ENCODE data around the gene POLR1A. TPM values are rescaled to one million over a fixed set of nuclear protein-coding genes. Genes with fewer than 3 reads are reported as not detected.

POLR1A gene
- total and polyA plus RNA-seq, 2 experiments from 2014 or later = 6.3 to 19.0 TPM

DNA sequence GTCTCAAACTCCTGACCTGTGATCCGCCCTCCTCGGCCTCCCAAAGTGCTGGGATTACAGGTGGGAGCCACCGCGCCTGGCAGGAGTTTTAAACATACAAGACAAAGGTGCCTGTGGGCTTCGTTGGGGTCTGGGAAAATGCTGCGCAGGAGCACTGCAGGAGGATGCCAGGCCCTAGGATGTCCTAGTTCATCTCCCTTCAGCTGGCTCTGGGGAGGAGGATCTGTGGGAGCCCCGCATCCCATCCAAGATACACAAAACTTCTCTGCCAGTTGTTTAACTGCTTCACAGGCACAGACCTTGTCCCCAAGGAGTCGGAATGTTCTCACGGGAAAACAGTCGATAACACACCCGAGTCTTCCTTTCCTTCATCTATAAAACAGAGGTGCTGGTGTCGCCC lies 89.1 kb downstream of the POLR1A start:
- TF ChIP-seq, protein P1, sequence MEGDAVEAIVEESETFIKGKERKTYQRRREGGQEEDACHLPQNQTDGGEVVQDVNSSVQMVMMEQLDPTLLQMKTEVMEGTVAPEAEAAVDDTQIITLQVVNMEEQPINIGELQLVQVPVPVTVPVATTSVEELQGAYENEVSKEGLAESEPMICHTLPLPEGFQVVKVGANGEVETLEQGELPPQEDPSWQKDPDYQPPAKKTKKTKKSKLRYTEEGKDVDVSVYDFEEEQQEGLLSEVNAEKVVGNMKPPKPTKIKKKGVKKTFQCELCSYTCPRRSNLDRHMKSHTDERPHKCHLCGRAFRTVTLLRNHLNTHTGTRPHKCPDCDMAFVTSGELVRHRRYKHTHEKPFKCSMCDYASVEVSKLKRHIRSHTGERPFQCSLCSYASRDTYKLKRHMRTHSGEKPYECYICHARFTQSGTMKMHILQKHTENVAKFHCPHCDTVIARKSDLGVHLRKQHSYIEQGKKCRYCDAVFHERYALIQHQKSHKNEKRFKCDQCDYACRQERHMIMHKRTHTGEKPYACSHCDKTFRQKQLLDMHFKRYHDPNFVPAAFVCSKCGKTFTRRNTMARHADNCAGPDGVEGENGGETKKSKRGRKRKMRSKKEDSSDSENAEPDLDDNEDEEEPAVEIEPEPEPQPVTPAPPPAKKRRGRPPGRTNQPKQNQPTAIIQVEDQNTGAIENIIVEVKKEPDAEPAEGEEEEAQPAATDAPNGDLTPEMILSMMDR (IDR thresholded peaks at IDR 0.05; ENCODE audit: poor library complexity) = no peak
- TF ChIP-seq EZH2phosphoT487 (IDR thresholded peaks at IDR 0.05; ENCODE audit: low read depth, severe bottlenecking, unreplicated experiment) = no peak
- no peak for TF ChIP-seq EZH2 (IDR thresholded peaks at IDR 0.05; ENCODE audit: borderline replicate concordance)
- no peaks in the 10 kb centered on the region for H3K9me2 ChIP-seq (replicated peaks; ENCODE audit: insufficient read depth)

DNA sequence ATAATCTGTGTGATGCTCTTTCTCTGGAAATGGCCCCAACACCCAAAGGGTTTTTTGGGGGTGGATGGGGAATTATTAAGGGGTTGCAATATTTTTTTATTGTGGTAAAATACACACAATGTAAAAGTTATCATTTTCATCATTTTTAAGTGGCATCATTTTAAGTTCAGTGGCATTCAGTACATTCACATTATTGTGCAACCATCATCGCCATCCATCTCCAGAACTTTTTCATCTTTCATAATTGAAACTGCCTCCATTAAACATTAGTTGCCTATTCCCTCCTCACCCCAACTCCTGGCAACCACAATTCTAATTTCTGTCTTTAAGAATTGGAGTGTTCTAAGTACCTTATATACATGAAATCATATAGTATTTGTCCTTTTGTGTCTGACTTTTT lies 90.0 kb downstream of the POLR1A start:
- Histone ChIP-seq H4K20me1 (ENCODE audit: insufficient read depth, poor library complexity, severe bottlenecking) (no peaks in the 10 kb centered on the region), H3K27ac (no peak overlapping the region), H3K9me2 (replicated peaks; ENCODE audit: insufficient read depth) (no peaks in the 10 kb centered on the region), H2AFZ (no peak overlapping the region), H3K4me2 (no peak overlapping the region), H3K27me3 (no peaks in the 10 kb centered on the region), H3K4me1 (ENCODE audit: insufficient read depth) (peaks cover 4% of the 10 kb centered on the region), H3K4me3 (no peak overlapping the region), H3K79me2 (no peaks in the 10 kb centered on the region), H3K36me3 (replicated peaks; ENCODE audit: insufficient read depth, low read depth) (no peaks in the 10 kb centered on the region), H3K9me3 (ENCODE audit: low read depth) (no peaks in the 10 kb centered on the region)
- no peak for TF ChIP-seq EZH2 (IDR thresholded peaks at IDR 0.05; ENCODE audit: borderline replicate concordance)
- TF ChIP-seq, protein P1 (IDR thresholded peaks at IDR 0.05; ENCODE audit: poor library complexity) = no peak
- no peak for DNase-seq (ENCODE audit: low spot score)
- WGBS (ENCODE audit: low lambda C conversion rate, missing lambda C conversion rate) = 100% methylated on average over 1 of the region's 1 CpG

More for the DNA sequence above, 89.1 kb downstream of the POLR1A start:
- Histone ChIP-seq H3K4me1 (ENCODE audit: insufficient read depth) (peaks cover 3% of the 10 kb centered on the region), H2AFZ (no peak overlapping the region), H4K20me1 (ENCODE audit: insufficient read depth, poor library complexity, severe bottlenecking) (no peaks in the 10 kb centered on the region), H3K4me2 (no peak overlapping the region), H3K27me3 (no peaks in the 10 kb centered on the region), H3K79me2 (no peaks in the 10 kb centered on the region), H3K36me3 (replicated peaks; ENCODE audit: insufficient read depth, low read depth) (no peaks in the 10 kb centered on the region), H3K27ac (no peak overlapping the region), H3K4me3 (no peak overlapping the region), H3K9me3 (ENCODE audit: low read depth) (no peaks in the 10 kb centered on the region)
- WGBS (ENCODE audit: low lambda C conversion rate, missing lambda C conversion rate) = 94% methylated on average over 12 of the region's 12 CpGs
- no peak for DNase-seq (ENCODE audit: low spot score)

DNA sequence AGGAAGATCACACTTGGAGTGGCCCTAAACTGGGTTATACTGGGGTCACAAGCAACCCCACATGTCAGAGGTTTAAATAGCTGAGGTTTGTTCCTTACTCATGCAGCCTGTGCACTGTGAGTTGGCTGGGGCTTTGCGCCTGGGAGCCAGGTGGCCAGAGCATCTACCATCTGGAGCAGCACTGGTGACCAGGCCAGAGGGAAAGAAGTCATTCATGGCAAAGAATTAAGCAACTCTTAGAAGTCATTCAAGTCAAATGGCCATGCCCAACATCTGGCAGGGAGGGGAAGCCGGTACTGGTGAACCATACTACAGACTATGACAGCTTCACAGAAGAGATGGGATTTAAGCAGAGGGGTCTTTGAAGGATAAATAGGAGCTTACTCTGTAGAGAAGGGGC lies 90.7 kb downstream of the POLR1A start:
- H3K9me3 ChIP-seq (ENCODE audit: low read depth) = no peaks in the 10 kb centered on the region
- H2AFZ ChIP-seq = no peak overlapping the region
- H3K27me3 ChIP-seq = no peaks in the 10 kb centered on the region
- H4K20me1 ChIP-seq (ENCODE audit: insufficient read depth, poor library complexity, severe bottlenecking) = no peaks in the 10 kb centered on the region
- no peak overlapping the region for H3K4me2 ChIP-seq
- TF ChIP-seq, protein P1 (IDR thresholded peaks at IDR 0.05; ENCODE audit: poor library complexity) = no peak
- TF ChIP-seq EZH2 (IDR thresholded peaks at IDR 0.05; ENCODE audit: borderline replicate concordance) = no peak
- no peak for TF ChIP-seq EZH2phosphoT487 (IDR thresholded peaks at IDR 0.05; ENCODE audit: low read depth, severe bottlenecking, unreplicated experiment)
- H3K4me1 ChIP-seq (ENCODE audit: insufficient read depth) = peaks cover 4% of the 10 kb centered on the region
- no peak overlapping the region for H3K27ac ChIP-seq
- H3K4me3 ChIP-seq = no peak overlapping the region
- DNase-seq (ENCODE audit: low spot score) = no peak
- no peaks in the 10 kb centered on the region for H3K79me2 ChIP-seq
- H3K36me3 ChIP-seq (replicated peaks; ENCODE audit: insufficient read depth, low read depth) = no peaks in the 10 kb centered on the region
- WGBS (ENCODE audit: low lambda C conversion rate, missing lambda C conversion rate) = 95% methylated on average over 2 of the region's 2 CpGs
- no peaks in the 10 kb centered on the region for H3K9me2 ChIP-seq (replicated peaks; ENCODE audit: insufficient read depth)

DNA sequence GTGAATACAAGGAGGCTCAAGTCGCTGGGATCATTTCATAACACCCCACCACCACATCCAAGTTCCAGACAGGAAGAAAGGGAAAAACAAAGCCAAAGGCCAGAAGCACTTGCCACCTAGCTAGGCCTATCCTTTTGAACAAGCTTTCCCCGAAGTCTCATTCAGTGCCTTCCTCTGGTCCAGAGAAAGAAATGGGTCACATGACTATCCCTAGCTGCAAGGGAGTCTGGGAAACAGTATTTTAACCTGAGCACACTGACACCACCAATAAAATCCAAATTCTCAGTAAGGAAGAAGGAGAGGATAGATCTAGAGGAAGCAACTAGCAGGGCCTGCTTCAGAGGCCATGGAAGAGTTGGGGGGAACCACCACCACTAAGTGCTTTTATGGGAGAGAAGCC lies 91.2 kb downstream of the POLR1A start:
- WGBS (ENCODE audit: low lambda C conversion rate, missing lambda C conversion rate) = 84% methylated on average over 2 of the region's 2 CpGs
- Histone ChIP-seq H3K27me3 (no peaks in the 10 kb centered on the region), H4K20me1 (ENCODE audit: insufficient read depth, poor library complexity, severe bottlenecking) (no peaks in the 10 kb centered on the region), H3K79me2 (no peaks in the 10 kb centered on the region), H2AFZ (no peak overlapping the region), H3K4me1 (ENCODE audit: insufficient read depth) (peaks cover 4% of the 10 kb centered on the region), H3K4me3 (no peak overlapping the region), H3K9me2 (replicated peaks; ENCODE audit: insufficient read depth) (no peaks in the 10 kb centered on the region), H3K36me3 (replicated peaks; ENCODE audit: insufficient read depth, low read depth) (no peaks in the 10 kb centered on the region), H3K4me2 (no peak overlapping the region), H3K27ac (no peak overlapping the region), H3K9me3 (ENCODE audit: low read depth) (no peaks in the 10 kb centered on the region)
- no peak for DNase-seq (ENCODE audit: low spot score)
- TF ChIP-seq, protein P1 (IDR thresholded peaks at IDR 0.05; ENCODE audit: poor library complexity) = no peak
- TF ChIP-seq EZH2 (IDR thresholded peaks at IDR 0.05; ENCODE audit: borderline replicate concordance) (no peak), EZH2phosphoT487 (IDR thresholded peaks at IDR 0.05; ENCODE audit: low read depth, severe bottlenecking, unreplicated experiment) (no peak)
